HEK293 (cell line): ENCODE measurements around the gene CXorf38.

Experiments used
- CTCF ChIA-PET: fragments of 350-600 bp; formaldehyde crosslinking; extraction: SDS; loops from one replicate; lab custom pipeline; 2021; ENCODE audit warnings: antibody characterized with exemption; lab: Yijun Ruan, JAX
- POLR2A ChIA-PET: fragments of 300-600 bp; formaldehyde crosslinking; extraction: SDS; loops from one replicate; lab custom pipeline; 2020; ENCODE audit warnings: antibody characterized with exemption, inconsistent platforms; lab: Yijun Ruan, JAX
- H3K27ac ChIP-seq: fragments of 200-500 bp; sonication (Bioruptor generic); 2 replicates; pipeline ENCODE4 v1.5.1; 2014; ENCODE audit warnings: low read depth, low read length, control low read depth, inconsistent platforms; ENCODE audit errors: extremely low read depth
- H3K36me3 ChIP-seq, 2 experiments: fragments of 200-500 bp in 1 of 2; sonication (Bioruptor generic) in 1 of 2; 1 replicate in 1 of 2; 2 replicates in 1 of 2; pipeline ENCODE4 v1.5.1; 2014 to 2017; ENCODE audit warnings: inconsistent platforms in 2 of 2, low read length in 2 of 2; ENCODE audit not compliant: control insufficient read depth in 2 of 2, insufficient read depth in 1 of 2
- H3K4me1 ChIP-seq: fragments of 200-500 bp; sonication (Bioruptor generic); 2 replicates; pipeline ENCODE4 v1.5.1; 2014; ENCODE audit warnings: mild to moderate bottlenecking, low read length, inconsistent platforms; ENCODE audit not compliant: control insufficient read depth, insufficient read depth
- H3K4me3 ChIP-seq: 2 replicates; pipeline ENCODE4 v1.5.1; 2011; ENCODE audit warnings: low read depth, mild to moderate bottlenecking, control low read depth, low read length, moderate library complexity
- H3K9me3 ChIP-seq: fragments of 200-500 bp; sonication (Bioruptor generic); 2 replicates; pipeline ENCODE4 v1.5.1; 2014; ENCODE audit warnings: low read depth, low read length, inconsistent platforms; ENCODE audit not compliant: control insufficient read depth, insufficient read depth
- EGR2 ChIP-seq: fragments of 450-650 bp; formaldehyde crosslinking; IDR thresholded peaks from 2 replicates; pipeline ENCODE4 v1.5.1; 2016; ENCODE audit warnings: low read depth, missing biosample characterization, missing genetic modification characterization
- GLIS2 ChIP-seq: fragments of 450-650 bp; formaldehyde crosslinking; IDR thresholded peaks from 2 replicates; pipeline ENCODE4 v1.5.1; 2016; ENCODE audit warnings: missing biosample characterization, missing genetic modification characterization
- PATZ1 ChIP-seq: fragments of 450-650 bp; formaldehyde crosslinking; IDR thresholded peaks from 2 replicates; pipeline ENCODE4 v1.5.1; 2016; ENCODE audit warnings: missing biosample characterization, missing genetic modification characterization
- ZBTB11 ChIP-seq: fragments of 450-650 bp; formaldehyde crosslinking; conservative IDR thresholded peaks from 2 replicates; pipeline ENCODE4 v1.5.1; 2016; ENCODE audit warnings: low read depth, missing biosample characterization, missing genetic modification characterization
- ZBTB17 ChIP-seq: fragments of 450-650 bp; formaldehyde crosslinking; IDR thresholded peaks from 2 replicates; pipeline ENCODE4 v1.5.1; 2016; ENCODE audit warnings: missing biosample characterization, missing genetic modification characterization
- ZBTB20 ChIP-seq: fragments of 450-650 bp; formaldehyde crosslinking; IDR thresholded peaks from 2 replicates; pipeline ENCODE4 v1.5.1; 2016; ENCODE audit warnings: missing biosample characterization, missing genetic modification characterization
- ZBTB21 ChIP-seq: fragments of 450-650 bp; formaldehyde crosslinking; IDR thresholded peaks from 2 replicates; pipeline ENCODE4 v1.5.1; 2017; ENCODE audit warnings: missing biosample characterization, missing genetic modification characterization
- ZBTB26 ChIP-seq: fragments of 450-650 bp; formaldehyde crosslinking; optimal IDR thresholded peaks from 2 replicates; pipeline ENCODE3; 2016; ENCODE audit warnings: missing biosample characterization, mild to moderate bottlenecking, missing genetic modification characterization
- ZBTB7A ChIP-seq: fragments of 450-650 bp; formaldehyde crosslinking; IDR thresholded peaks from 2 replicates; pipeline ENCODE4 v1.5.1; 2016; ENCODE audit warnings: low read depth, missing biosample characterization, missing genetic modification characterization
- ZFHX2 ChIP-seq: fragments of 450-650 bp; formaldehyde crosslinking; conservative IDR thresholded peaks from 2 replicates; pipeline ENCODE4 v1.5.1; 2016; ENCODE audit warnings: missing biosample characterization, missing genetic modification characterization
- ZNF10 ChIP-seq: fragments of 450-650 bp; formaldehyde crosslinking; IDR thresholded peaks from 2 replicates; pipeline ENCODE4 v1.5.1; 2017; ENCODE audit warnings: missing biosample characterization, missing genetic modification characterization
- ZNF324 ChIP-seq: fragments of 450-650 bp; formaldehyde crosslinking; IDR thresholded peaks from 2 replicates; pipeline ENCODE4 v1.5.1; 2016; ENCODE audit warnings: missing biosample characterization, missing genetic modification characterization
- ZNF362 ChIP-seq: fragments of 450-650 bp; formaldehyde crosslinking; IDR thresholded peaks from 2 replicates; pipeline ENCODE4 v1.5.1; 2016; ENCODE audit warnings: missing biosample characterization, missing genetic modification characterization
- ZNF529 ChIP-seq: fragments of 450-650 bp; formaldehyde crosslinking; IDR thresholded peaks from 2 replicates; pipeline ENCODE4 v1.5.1; 2017; ENCODE audit warnings: missing genetic modification characterization, missing biosample characterization; ENCODE audit not compliant: insufficient replicate concordance
- ZNF571 ChIP-seq: fragments of 450-650 bp; formaldehyde crosslinking; IDR thresholded peaks from 2 replicates; pipeline ENCODE4 v1.5.0; 2017; ENCODE audit warnings: missing biosample characterization, missing genetic modification characterization
- ZNF596 ChIP-seq: fragments of 450-650 bp; IDR thresholded peaks from 2 replicates; pipeline ENCODE4 v1.5.0; 2018; ENCODE audit warnings: missing biosample characterization, mild to moderate bottlenecking, missing genetic modification characterization, moderate library complexity
- ZNF645 ChIP-seq: fragments of 450-650 bp; formaldehyde crosslinking; IDR thresholded peaks from 2 replicates; pipeline ENCODE4; 2016; ENCODE audit warnings: missing biosample characterization, missing genetic modification characterization
- ZNF654 ChIP-seq: fragments of 450-650 bp; formaldehyde crosslinking; IDR thresholded peaks from 2 replicates; pipeline ENCODE4 v1.5.1; 2016; ENCODE audit warnings: low read depth, missing biosample characterization, missing genetic modification characterization
- ZNF692 ChIP-seq: fragments of 450-650 bp; formaldehyde crosslinking; IDR thresholded peaks from 2 replicates; pipeline ENCODE4 v1.5.1; 2016; ENCODE audit warnings: missing biosample characterization, missing genetic modification characterization
- ZNF776 ChIP-seq: fragments of 450-650 bp; formaldehyde crosslinking; IDR thresholded peaks from 2 replicates; pipeline ENCODE4 v1.5.0; 2017; ENCODE audit warnings: missing biosample characterization, missing genetic modification characterization, borderline replicate concordance
- ZNF843 ChIP-seq: fragments of 450-650 bp; formaldehyde crosslinking; IDR thresholded peaks from 2 replicates; pipeline ENCODE4 v1.5.1; 2016; ENCODE audit warnings: missing biosample characterization, missing genetic modification characterization
- ZSCAN4 ChIP-seq: fragments of 450-650 bp; formaldehyde crosslinking; IDR thresholded peaks from 2 replicates; pipeline ENCODE4 v1.5.1; 2017; ENCODE audit warnings: missing biosample characterization, missing genetic modification characterization

CXorf38 gene

GRCh38 chrX:40646489-40647306 is 663 bp downstream of the CXorf38 start (continued):
- TF ChIP-seq PATZ1 (tag by site-specific recombination) (0 out of 2 replicates have a peak, but pooled peaks have one; percentile 38), ZBTB17 (tag by site-specific recombination) (peak; percentile 45; the same call in 1 of the 2 replicates), ZBTB26 (tag by site-specific recombination) (peak; percentile 24), ZNF843 (tag by site-specific recombination) (no peak), ZFHX2 (tag by site-specific recombination) (peak; percentile 17; the same call in 1 of the 2 replicates), ZNF529 (tag by site-specific recombination) (no peak)

- ChIA-PET POLR2A (no interaction called here), CTCF (interaction anchor here (0.7 kb wide), 1 partner anchor 214 kb away, joined by 3 read pairs; no protein-coding TSS in a partner anchor)
- peaks cover 6% of the 10 kb centered on the region for H3K4me1 ChIP-seq
- peaks cover 34 to 37% of the 10 kb centered on the region in 2 experiments for H3K36me3 ChIP-seq
- H3K9me3 ChIP-seq, result no peaks in the 10 kb centered on the region
- TF ChIP-seq ZNF692 (tag by site-specific recombination) (0 out of 2 replicates have a peak, but pooled peaks have one; percentile 13), ZNF571 (tag by site-specific recombination) (no peak), ZBTB21 (tag by site-specific recombination) (no peak), ZBTB17 (tag by site-specific recombination) (peak; percentile 89), ZBTB11 (no peak), EGR2 (tag by site-specific recombination) (no peak; the same call in 1 of the 2 replicates), ZBTB7A (tag by site-specific recombination) (no peak), ZNF654 (tag by site-specific recombination) (no peak), ZFHX2 (tag by site-specific recombination) (peak; percentile 47), ZNF645 (tag by site-specific recombination) (no peak), GLIS2 (tag by site-specific recombination) (no peak), ZNF10 (tag by site-specific recombination) (peak; percentile 70; the same call in 1 of the 2 replicates), ZNF324 (tag by site-specific recombination) (no peak), ZBTB20 (tag by site-specific recombination) (peak; percentile 35; the same call in 1 of the 2 replicates), ZNF596 (tag by site-specific recombination) (no peak), ZNF776 (tag by site-specific recombination) (no peak), ZSCAN4 (tag by site-specific recombination) (no peak), ZNF362 (tag by site-specific recombination) (peak; percentile 60; the same call in 1 of the 2 replicates)
- H3K27ac ChIP-seq, result no peak overlapping the region; the same call in 1 of the 2 replicates
- no peak overlapping the region for H3K4me3 ChIP-seq
Measured at GRCh38 chrX:40644821-40645358, 2.5 kb downstream of the CXorf38 start.
